Activated T-cell treated with anti-CD3 and anti-CD28 coated beads for 1 hour (primary cell): ENCODE results near the gene SAP130.

Experiments used
- DNase-seq: peaks from one replicate; pipeline ENCODE4 v3.0.0-alpha.2; 2020; ENCODE audit warnings: low read depth

Gene SAP130

GRCh38 chr2:128026448-128027277, 1.2 kb downstream of the SAP130 start:
- DNase-seq, result no peak

- DNase-seq, result no peak
Measured at GRCh38 chr2:128024816-128025215, 3.0 kb downstream of the SAP130 start.

GRCh38 chr2:128017561-128017960, 10.3 kb downstream of the SAP130 start:
- DNase-seq, result no peak

- DNase-seq, result no peak
Measured at GRCh38 chr2:128016620-128017019, 11.2 kb downstream of the SAP130 start.

GRCh38 chr2:128012698-128013097, 15.2 kb downstream of the SAP130 start:
- DNase-seq, result no peak

- DNase-seq, result no peak
Measured at GRCh38 chr2:128008074-128008672, 19.7 kb downstream of the SAP130 start.

- no peak for DNase-seq
Measured at GRCh38 chr2:128004509-128004908, 23.4 kb downstream of the SAP130 start.

- no peak for DNase-seq
Measured at GRCh38 chr2:128003463-128003862, 24.4 kb downstream of the SAP130 start.

- DNase-seq, result no peak
Measured at GRCh38 chr2:127996160-127996559, 31.7 kb downstream of the SAP130 start.

- no peak for DNase-seq
Measured at GRCh38 chr2:127995725-127996124, 32.1 kb downstream of the SAP130 start.

- no peak for DNase-seq
Measured at GRCh38 chr2:127993659-127994058, 34.2 kb downstream of the SAP130 start.

- DNase-seq, result no peak
Measured at GRCh38 chr2:127991742-127992141, 36.1 kb downstream of the SAP130 start.

- no peak for DNase-seq
Measured at GRCh38 chr2:127986548-127987079, 41.2 kb downstream of the SAP130 start.

GRCh38 chr2:127985735-127986134, 42.1 kb downstream of the SAP130 start:
- no peak for DNase-seq

- DNase-seq, result no peak
Measured at GRCh38 chr2:127985026-127985734, 42.7 kb downstream of the SAP130 start.

GRCh38 chr2:127984551-127984950, 43.3 kb downstream of the SAP130 start:
- no peak for DNase-seq

GRCh38 chr2:127969446-127969845, 58.4 kb downstream of the SAP130 start:
- no peak for DNase-seq

GRCh38 chr2:127968610-127969339, 59.1 kb downstream of the SAP130 start:
- no peak for DNase-seq

GRCh38 chr2:127961729-127962128, 66.1 kb downstream of the SAP130 start:
- no peak for DNase-seq

GRCh38 chr2:127957240-127957639, 70.6 kb downstream of the SAP130 start:
- no peak for DNase-seq

GRCh38 chr2:127954857-127955256, 73.0 kb downstream of the SAP130 start:
- DNase-seq, result no peak

- DNase-seq, result no peak
Measured at GRCh38 chr2:127953849-127954248, 74.0 kb downstream of the SAP130 start.
